Measurements from ENCODE around the gene DCC. TPM values are rescaled to one million over a fixed set of nuclear protein-coding genes. Genes with fewer than 3 reads are reported as not detected.

DCC gene
- total and polyA plus RNA-seq, 2 donors (not counting 1 experiment from before 2014, with no cell fraction given): 0.14 TPM; not detected in 1

DNA sequence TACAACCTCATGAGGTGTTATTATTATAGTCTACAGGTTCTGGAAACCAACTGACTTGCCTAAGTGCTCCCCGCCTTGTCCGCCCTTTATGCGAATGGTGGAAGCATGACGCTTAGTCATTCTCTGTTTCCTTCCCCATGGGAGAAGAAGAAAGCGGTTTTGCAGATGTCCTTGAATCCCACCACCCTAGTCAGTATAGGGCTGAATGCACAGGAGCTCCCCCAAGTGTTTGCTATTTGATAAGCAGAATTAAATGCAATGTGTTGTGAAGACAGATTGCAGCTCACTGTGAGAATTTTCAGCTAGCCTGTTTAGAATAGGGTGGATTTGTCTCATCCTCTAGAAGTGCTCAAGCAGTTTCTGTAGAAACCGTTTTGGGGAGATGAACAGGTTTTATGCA lies 652.0 kb downstream of the DCC start:
- no peaks in the 10 kb centered on the region for H3K36me3 ChIP-seq (ENCODE audit: control insufficient read depth, insufficient read depth, low read length)
- TF ChIP-seq, protein P1, sequence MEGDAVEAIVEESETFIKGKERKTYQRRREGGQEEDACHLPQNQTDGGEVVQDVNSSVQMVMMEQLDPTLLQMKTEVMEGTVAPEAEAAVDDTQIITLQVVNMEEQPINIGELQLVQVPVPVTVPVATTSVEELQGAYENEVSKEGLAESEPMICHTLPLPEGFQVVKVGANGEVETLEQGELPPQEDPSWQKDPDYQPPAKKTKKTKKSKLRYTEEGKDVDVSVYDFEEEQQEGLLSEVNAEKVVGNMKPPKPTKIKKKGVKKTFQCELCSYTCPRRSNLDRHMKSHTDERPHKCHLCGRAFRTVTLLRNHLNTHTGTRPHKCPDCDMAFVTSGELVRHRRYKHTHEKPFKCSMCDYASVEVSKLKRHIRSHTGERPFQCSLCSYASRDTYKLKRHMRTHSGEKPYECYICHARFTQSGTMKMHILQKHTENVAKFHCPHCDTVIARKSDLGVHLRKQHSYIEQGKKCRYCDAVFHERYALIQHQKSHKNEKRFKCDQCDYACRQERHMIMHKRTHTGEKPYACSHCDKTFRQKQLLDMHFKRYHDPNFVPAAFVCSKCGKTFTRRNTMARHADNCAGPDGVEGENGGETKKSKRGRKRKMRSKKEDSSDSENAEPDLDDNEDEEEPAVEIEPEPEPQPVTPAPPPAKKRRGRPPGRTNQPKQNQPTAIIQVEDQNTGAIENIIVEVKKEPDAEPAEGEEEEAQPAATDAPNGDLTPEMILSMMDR (conservative IDR thresholded peaks at IDR 0.05 in 1 of 2, IDR thresholded peaks at IDR 0.05 in 1 of 2; ENCODE audit: low read depth in 1 of 2, low read length in 2 of 2): no peak
- no peak for TF ChIP-seq EZH2 (IDR thresholded peaks at IDR 0.05; ENCODE audit: low read length, missing control alignments)
- H3K9me3 ChIP-seq (ENCODE audit: control insufficient read depth, insufficient read depth, low read depth, low read length): no peaks in the 10 kb centered on the region
- no peak overlapping the region for H3K9ac ChIP-seq (ENCODE audit: insufficient read depth, low read length)
- no peaks in the 10 kb centered on the region for H3K27me3 ChIP-seq (ENCODE audit: control insufficient read depth, insufficient read depth, low read length)
- H3K79me2 ChIP-seq (ENCODE audit: control insufficient read depth, insufficient read depth, low read length): no peaks in the 10 kb centered on the region
- no peaks in the 10 kb centered on the region for H4K20me1 ChIP-seq (ENCODE audit: control insufficient read depth, extremely low read depth, insufficient read depth, low read length)
- no peak overlapping the region for H3K4me2 ChIP-seq (ENCODE audit: extremely low read depth, insufficient read depth, low read length)
- no peak overlapping the region for H3K27ac ChIP-seq (ENCODE audit: insufficient read depth, low read length)
- H3K4me3 ChIP-seq (replicated peaks in 1 of 4; ENCODE audit: control extremely low read depth in 1 of 4, insufficient read depth in 1 of 4, low read depth in 3 of 4, low read length in 4 of 4): no peak overlapping the region
- no peak overlapping the region for H2AFZ ChIP-seq (ENCODE audit: low read length)
- DNase-seq (ENCODE audit: low read depth in 2 of 2): no peak
- no peaks in the 10 kb centered on the region for H3K4me1 ChIP-seq (ENCODE audit: control insufficient read depth, extremely low read depth, insufficient read depth, low read length)

DNA sequence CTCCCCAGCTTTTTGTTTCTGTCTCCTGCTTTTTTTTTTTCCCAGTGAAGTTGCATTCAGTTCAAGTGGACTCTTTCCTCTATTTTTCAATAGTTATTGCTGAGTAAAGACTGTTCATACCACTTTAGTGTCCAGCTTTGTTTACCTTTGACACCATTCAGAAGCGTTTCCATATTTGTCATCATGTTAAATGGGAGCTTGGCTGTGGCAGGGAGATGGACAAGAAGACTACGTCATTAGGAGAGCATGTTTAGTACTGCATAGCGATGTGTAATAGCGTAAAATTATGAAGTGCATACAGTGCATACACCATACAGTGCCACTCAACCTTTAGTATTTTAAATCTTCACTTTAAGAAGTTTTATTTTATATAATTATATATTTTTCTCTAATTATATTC lies 655.9 kb downstream of the DCC start:
- H3K79me2 ChIP-seq (ENCODE audit: control insufficient read depth, insufficient read depth, low read length): no peaks in the 10 kb centered on the region
- no peaks in the 10 kb centered on the region for H4K20me1 ChIP-seq (ENCODE audit: control insufficient read depth, extremely low read depth, insufficient read depth, low read length)
- no peak for DNase-seq (ENCODE audit: low read depth in 2 of 2)
- no peak overlapping the region for H3K9ac ChIP-seq (ENCODE audit: insufficient read depth, low read length)
- H2AFZ ChIP-seq (ENCODE audit: low read length): no peak overlapping the region
- TF ChIP-seq EZH2 (IDR thresholded peaks at IDR 0.05; ENCODE audit: low read length, missing control alignments): no peak
- TF ChIP-seq, protein P1 (conservative IDR thresholded peaks at IDR 0.05 in 1 of 2, IDR thresholded peaks at IDR 0.05 in 1 of 2; ENCODE audit: low read depth in 1 of 2, low read length in 2 of 2): no peak
- H3K4me2 ChIP-seq (ENCODE audit: extremely low read depth, insufficient read depth, low read length): no peak overlapping the region
- no peaks in the 10 kb centered on the region for H3K36me3 ChIP-seq (ENCODE audit: control insufficient read depth, insufficient read depth, low read length)
- no peak overlapping the region for H3K27ac ChIP-seq (ENCODE audit: insufficient read depth, low read length)
- no peak overlapping the region for H3K4me3 ChIP-seq (replicated peaks in 1 of 4; ENCODE audit: control extremely low read depth in 1 of 4, insufficient read depth in 1 of 4, low read depth in 3 of 4, low read length in 4 of 4)
- H3K4me1 ChIP-seq (ENCODE audit: control insufficient read depth, extremely low read depth, insufficient read depth, low read length): no peaks in the 10 kb centered on the region
- H3K27me3 ChIP-seq (ENCODE audit: control insufficient read depth, insufficient read depth, low read length): no peaks in the 10 kb centered on the region
- no peaks in the 10 kb centered on the region for H3K9me3 ChIP-seq (ENCODE audit: control insufficient read depth, insufficient read depth, low read depth, low read length)

DNA sequence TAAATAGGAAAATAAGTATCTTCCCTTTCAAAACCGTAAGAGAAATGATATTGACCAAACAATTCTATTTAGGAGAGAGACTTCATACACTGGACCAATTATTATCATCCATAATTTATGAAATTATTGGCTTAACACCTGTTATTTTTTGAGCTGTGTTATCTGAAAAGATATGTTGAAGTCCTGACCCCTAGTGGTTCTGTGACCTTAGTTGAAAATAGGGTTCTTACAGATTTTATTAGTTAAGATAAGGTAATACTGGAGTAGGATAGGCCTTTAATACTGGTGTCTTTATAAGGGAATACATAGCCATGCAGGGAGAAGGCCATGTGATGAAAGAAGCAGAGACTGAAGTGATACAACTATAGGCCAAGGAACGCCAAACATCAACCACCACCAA lies 659.6 kb downstream of the DCC start:
- no peak for TF ChIP-seq EZH2 (IDR thresholded peaks at IDR 0.05; ENCODE audit: low read length, missing control alignments)
- TF ChIP-seq, protein P1 (conservative IDR thresholded peaks at IDR 0.05 in 1 of 2, IDR thresholded peaks at IDR 0.05 in 1 of 2; ENCODE audit: low read depth in 1 of 2, low read length in 2 of 2): no peak
- no peak for DNase-seq (ENCODE audit: low read depth in 2 of 2)
- H4K20me1 ChIP-seq (ENCODE audit: control insufficient read depth, extremely low read depth, insufficient read depth, low read length): no peaks in the 10 kb centered on the region
- H3K9ac ChIP-seq (ENCODE audit: insufficient read depth, low read length): no peak overlapping the region
- no peaks in the 10 kb centered on the region for H3K4me1 ChIP-seq (ENCODE audit: control insufficient read depth, extremely low read depth, insufficient read depth, low read length)
- no peaks in the 10 kb centered on the region for H3K79me2 ChIP-seq (ENCODE audit: control insufficient read depth, insufficient read depth, low read length)
- no peaks in the 10 kb centered on the region for H3K9me3 ChIP-seq (ENCODE audit: control insufficient read depth, insufficient read depth, low read depth, low read length)
- no peak overlapping the region for H3K4me2 ChIP-seq (ENCODE audit: extremely low read depth, insufficient read depth, low read length)
- no peaks in the 10 kb centered on the region for H3K27me3 ChIP-seq (ENCODE audit: control insufficient read depth, insufficient read depth, low read length)
- H3K27ac ChIP-seq (ENCODE audit: insufficient read depth, low read length): no peak overlapping the region
- no peak overlapping the region for H2AFZ ChIP-seq (ENCODE audit: low read length)
- H3K36me3 ChIP-seq (ENCODE audit: control insufficient read depth, insufficient read depth, low read length): no peaks in the 10 kb centered on the region
- no peak overlapping the region for H3K4me3 ChIP-seq (replicated peaks in 1 of 4; ENCODE audit: control extremely low read depth in 1 of 4, insufficient read depth in 1 of 4, low read depth in 3 of 4, low read length in 4 of 4)

All from fibroblast of lung (primary cell).